Epidermal melanocyte (primary cell): Measurements from ENCODE around the gene GAPT.

Source experiments
- DNase-seq: peaks from one replicate; pipeline ENCODE4 v3.0.0; 2011; ENCODE audit warnings: low spot score; ENCODE audit not compliant: insufficient read length

Gene GAPT

DNA sequence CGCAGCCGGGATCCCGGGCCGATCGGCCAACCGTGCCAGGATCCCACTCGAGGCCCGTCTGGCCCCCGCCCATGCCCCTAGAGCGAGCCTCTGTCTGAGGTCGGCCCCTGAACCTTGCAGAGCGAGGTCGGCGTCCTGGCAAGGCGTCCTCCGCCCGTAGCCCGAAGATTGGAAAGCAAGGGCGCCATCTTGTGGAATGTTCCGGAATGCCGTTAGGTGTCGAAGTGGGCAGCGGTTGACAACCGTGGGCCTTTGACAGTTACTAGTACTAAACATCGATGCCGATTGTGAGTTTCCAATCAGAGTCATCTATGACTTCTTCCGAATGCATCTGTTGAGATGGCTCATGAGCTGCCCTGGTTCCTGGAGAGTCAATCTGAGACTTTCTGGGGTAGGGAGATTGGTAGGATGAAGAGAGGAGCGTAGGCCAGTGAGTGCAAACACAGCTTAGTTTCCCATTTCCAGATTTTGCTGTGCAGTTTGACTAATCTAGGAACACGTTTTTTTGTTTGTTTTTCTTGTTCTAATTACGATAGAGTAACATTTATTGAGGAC, 30.4 kb upstream of the GAPT start:
- peak; percentile 44 for DNase-seq

DNA sequence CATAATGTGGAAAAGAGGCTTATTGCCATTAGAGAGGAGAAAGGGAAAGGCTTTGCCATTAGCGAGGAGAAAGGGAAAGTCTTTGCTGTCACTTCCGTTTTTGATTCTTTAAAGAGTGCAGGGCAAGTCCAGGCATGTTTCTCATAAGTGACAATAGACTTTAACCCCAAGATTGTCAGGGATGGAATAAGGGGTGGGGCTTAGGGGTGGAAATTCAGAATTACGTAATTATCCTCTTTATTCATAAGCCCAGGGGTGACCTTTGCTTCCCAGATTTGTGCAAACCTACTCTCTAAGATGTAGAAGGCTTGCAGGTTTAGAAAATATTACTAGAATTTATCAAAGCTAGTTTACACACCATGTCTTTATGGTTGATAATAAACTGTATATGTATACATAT, 29.1 kb upstream of the GAPT start:
- DNase-seq = no peak

- no peak for DNase-seq
These were observed 28.5 kb upstream of the GAPT start for GRCh38 chr5:58462623-58463230.

- DNase-seq = no peak
These were observed 24.3 kb upstream of the GAPT start for GRCh38 chr5:58466939-58467338.

GRCh38 chr5:58469896-58470295, 21.3 kb upstream of the GAPT start:
- no peak for DNase-seq

DNA sequence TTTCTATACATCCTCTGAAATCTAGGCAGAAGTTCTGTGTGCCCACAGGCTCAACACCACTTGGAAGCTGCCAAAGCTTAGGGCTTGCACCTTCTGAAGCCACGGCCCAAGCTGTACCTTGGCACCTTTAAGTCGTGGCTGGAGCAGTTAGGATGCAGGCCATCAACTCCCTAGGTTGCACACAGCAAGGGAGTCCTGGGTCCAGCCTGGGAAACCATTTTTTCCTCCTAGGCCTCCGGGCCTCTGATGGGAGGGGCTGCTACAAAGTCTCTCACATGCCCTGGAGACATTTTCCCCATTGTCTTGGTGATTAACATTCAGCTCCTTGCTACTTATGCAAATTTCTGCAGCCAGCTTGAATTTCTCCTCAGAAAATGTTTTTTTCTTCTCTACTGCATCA, 15.8 kb upstream of the GAPT start:
- DNase-seq = no peak

GRCh38 chr5:58477760-58478376, 13.4 kb upstream of the GAPT start:
- no peak for DNase-seq

GRCh38 chr5:58481066-58481676, 10.1 kb upstream of the GAPT start:
- no peak for DNase-seq

- no peak for DNase-seq
These were observed 9.4 kb upstream of the GAPT start for GRCh38 chr5:58481828-58482227.

DNA sequence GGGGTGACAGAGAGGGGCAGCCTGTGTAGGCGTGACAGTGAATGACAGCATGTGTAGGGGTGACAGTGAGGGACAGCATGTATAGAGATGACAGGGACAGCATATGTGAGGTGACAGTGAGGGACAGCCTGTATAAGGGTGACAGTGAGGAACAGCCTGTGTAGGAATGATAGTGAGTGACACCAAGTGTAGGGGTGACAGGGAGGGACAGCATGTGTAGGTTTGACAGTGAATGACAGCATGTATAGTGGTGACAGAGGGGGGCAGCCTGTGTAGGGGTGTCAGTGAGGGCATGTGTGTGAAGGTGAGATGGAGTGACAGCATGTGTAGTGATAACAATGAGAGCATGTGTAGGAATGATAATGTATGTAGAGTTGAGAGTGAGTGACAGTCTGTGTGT, 8.7 kb upstream of the GAPT start:
- DNase-seq = no peak

GRCh38 chr5:58484505-58484904, 6.7 kb upstream of the GAPT start:
- DNase-seq = no peak

DNA sequence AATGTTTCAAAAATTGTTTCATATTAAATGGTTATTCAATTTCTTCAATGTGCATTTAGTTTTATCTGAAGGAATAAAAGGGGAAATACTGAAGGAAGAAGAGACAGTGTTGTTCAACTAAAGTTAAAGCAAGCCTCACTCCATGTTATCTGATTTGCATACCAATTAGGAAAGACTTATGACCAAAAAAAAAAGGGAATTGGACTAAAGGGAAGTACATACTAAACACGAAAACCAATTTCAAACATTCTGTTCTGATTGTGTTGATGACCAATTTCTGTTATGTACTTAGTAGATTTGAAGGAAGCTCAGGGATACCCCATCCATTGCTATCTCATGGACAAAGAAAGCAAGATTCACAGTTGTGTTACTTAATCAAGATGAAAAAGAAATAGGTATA, 4.9 kb upstream of the GAPT start:
- DNase-seq = no peak

GRCh38 chr5:58490402-58491050, 709 bp upstream of the GAPT start:
- no peak for DNase-seq

GRCh38 chr5:58493141-58493540, 1.9 kb downstream of the GAPT start:
- DNase-seq = no peak

GRCh38 chr5:58496488-58496887, 5.3 kb downstream of the GAPT start:
- no peak for DNase-seq

DNA sequence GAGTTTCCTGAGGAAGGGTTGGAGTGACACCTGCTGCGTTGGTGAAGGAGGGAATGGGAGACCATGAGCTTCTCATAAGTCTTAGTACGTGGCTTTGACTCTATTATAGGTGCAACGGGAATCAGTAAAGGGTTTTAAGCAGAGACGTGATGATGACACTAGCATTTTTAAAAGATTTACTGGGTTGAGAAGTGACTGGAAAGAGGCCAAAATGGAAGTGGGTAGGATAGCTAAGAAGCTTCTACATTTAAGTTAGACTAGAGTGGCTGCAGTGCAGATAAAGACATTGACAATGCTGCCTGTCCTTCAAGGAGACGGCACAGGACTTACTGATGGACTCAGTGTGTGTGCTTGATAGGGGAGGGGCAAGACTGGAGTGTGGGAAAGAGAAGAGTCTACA, 6.2 kb downstream of the GAPT start:
- DNase-seq = no peak

DNA sequence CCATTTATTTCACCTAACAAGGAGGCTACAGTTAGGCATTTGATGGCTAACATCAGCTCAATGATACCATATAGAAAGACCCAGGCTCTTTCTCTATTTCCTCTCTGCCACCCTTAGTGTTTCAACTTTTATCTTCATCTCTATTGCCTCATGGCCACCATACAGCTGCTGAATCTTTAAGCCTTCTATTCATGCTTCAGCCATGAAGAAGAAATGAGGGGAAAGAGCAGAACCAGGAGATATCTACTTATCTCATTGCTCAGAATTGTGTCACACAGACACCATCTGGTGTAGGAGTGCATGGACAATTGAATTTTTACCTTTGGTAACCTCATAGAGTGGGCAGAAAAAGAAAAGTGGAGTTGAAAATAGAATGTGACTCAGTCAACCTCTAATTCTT, 6.7 kb downstream of the GAPT start:
- no peak for DNase-seq

GRCh38 chr5:58498340-58498942, 7.2 kb downstream of the GAPT start:
- peak; percentile 38 for DNase-seq

- no peak for DNase-seq
These were observed 8.0 kb downstream of the GAPT start for GRCh38 chr5:58499231-58499630.

DNA sequence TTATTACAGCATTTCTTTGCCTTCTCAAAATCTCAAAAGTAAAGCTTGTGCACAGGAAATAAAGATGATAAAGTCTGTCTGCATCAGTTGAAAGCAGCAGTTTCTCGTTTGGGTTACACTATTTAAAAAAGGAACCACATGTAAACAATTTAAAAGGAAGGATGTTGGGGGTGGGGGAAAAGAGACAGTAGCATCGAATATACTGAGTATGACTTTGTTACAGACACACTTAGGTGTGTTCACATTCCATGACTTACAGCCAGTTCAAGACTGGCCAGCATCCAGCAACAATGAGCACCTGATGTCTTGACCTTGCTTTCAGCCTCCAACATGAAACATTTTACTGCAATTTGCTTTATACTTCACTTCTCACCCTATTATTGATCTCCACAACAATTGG, 8.7 kb downstream of the GAPT start:
- no peak for DNase-seq

DNA sequence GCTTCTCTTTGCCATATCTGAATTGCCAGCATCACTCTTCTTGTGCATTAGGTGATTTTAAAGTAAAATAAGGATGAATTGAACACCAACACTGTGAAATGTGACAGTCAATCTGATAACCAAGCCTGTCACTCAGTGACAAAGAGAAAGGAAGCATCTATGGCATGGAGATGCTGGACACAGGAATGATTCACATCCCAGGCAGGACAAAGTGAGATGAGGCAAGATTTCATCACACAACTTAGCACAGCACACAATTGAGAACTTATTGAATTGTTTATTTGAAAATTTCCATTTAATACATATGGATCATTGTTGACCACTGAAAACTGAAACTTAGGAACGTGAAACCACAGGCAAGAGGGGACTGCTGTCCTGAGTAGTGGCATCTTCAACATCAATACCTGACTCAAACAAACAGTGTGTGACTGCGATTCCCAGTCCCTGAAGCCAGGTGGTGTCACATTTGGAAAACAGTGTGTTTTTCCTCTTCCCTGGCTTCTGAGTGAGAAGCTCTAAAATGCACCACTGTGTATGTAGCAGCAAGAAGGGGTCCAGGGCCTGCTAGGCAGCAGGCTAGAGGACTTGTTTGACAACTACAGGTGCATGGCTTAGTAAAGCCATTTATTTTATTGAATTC, 10.7 kb downstream of the GAPT start:
- no peak for DNase-seq
